Measurements from ENCODE around the gene CMTR2.
A peak's percentile ranks its signal among the peaks of the same experiment; 100 is the strongest.
"Not testable (repeated sequence)": the region's sequence is repeated elsewhere in the genome, so short reads cannot be mapped to it uniquely, and the experiment has no call there.

The CMTR2 gene

GRCh38 chr16:71288890-71289731 lies at the start of gene CMTR2:
TSS of gene CMTR2 (minus strand) at chr16:71289402. CDS start at chr16:71285920, 3,482 bp downstream.
- DNase-seq: peak; percentile 96

GRCh38 chr16:71338632-71339031 lies 49.4 kb upstream of the CMTR2 start:
- DNase-seq: no peak

- DNase-seq: no peak
These were observed 49.0 kb upstream of the CMTR2 start for GRCh38 chr16:71338193-71338592.

GRCh38 chr16:71337631-71338030 lies 48.4 kb upstream of the CMTR2 start:
- DNase-seq: no peak

- DNase-seq: no peak
These were observed 38.9 kb upstream of the CMTR2 start for GRCh38 chr16:71328151-71328550.

- DNase-seq: no peak
These were observed 38.5 kb upstream of the CMTR2 start for GRCh38 chr16:71327720-71328119.

- no peak for DNase-seq
These were observed 30.8 kb upstream of the CMTR2 start for GRCh38 chr16:71319999-71320398.

- no peak for DNase-seq
These were observed 26.1 kb upstream of the CMTR2 start for GRCh38 chr16:71315269-71315668.

GRCh38 chr16:71313591-71313990 lies 24.4 kb upstream of the CMTR2 start:
- not testable (repeated sequence) for DNase-seq

GRCh38 chr16:71311553-71312158 lies 22.5 kb upstream of the CMTR2 start:
- DNase-seq: peak; percentile 66

GRCh38 chr16:71303938-71304337 lies 14.7 kb upstream of the CMTR2 start:
- DNase-seq: no peak

GRCh38 chr16:71297341-71297634 lies 8.1 kb upstream of the CMTR2 start:
- no peak for DNase-seq

- DNase-seq: no peak
These were observed 7.6 kb upstream of the CMTR2 start for GRCh38 chr16:71296584-71297340.

- no peak for DNase-seq
These were observed 6.7 kb upstream of the CMTR2 start for GRCh38 chr16:71295950-71296349.

- no peak for DNase-seq
These were observed 4.7 kb upstream of the CMTR2 start for GRCh38 chr16:71293919-71294318.

- not testable (repeated sequence) for DNase-seq
These were observed 2.9 kb upstream of the CMTR2 start for GRCh38 chr16:71292095-71292494.

- no peak for DNase-seq
These were observed 495 bp upstream of the CMTR2 start for GRCh38 chr16:71289732-71290062.

- DNase-seq: no peak
These were observed 672 bp downstream of the CMTR2 start for GRCh38 chr16:71288570-71288889.

- DNase-seq: no peak
These were observed 1.3 kb downstream of the CMTR2 start for GRCh38 chr16:71287911-71288310.

- DNase-seq: no peak
These were observed 1.7 kb downstream of the CMTR2 start for GRCh38 chr16:71287454-71287853.

- no peak for DNase-seq
These were observed 5.6 kb downstream of the CMTR2 start for GRCh38 chr16:71283612-71284011.

GRCh38 chr16:71282943-71283342 lies 6.3 kb downstream of the CMTR2 start:
- no peak for DNase-seq

- DNase-seq: no peak
These were observed 12.4 kb downstream of the CMTR2 start for GRCh38 chr16:71276589-71277334.

- no peak for DNase-seq
These were observed 15.8 kb downstream of the CMTR2 start for GRCh38 chr16:71273384-71273783.
